ENCODE measurements around the gene TMA7.

TMA7 gene

GRCh38 chr3:48415251-48415953 is 24.7 kb upstream of the TMA7 start:
- no peak overlapping the region for H3K27ac ChIP-seq
- TF ChIP-seq CTCF (IDR thresholded peaks at IDR 0.05), result no peak
- TF ChIP-seq ZFX (IDR thresholded peaks at IDR 0.05; ENCODE audit: borderline replicate concordance), result no peak

GRCh38 chr3:48416091-48416505 is 24.0 kb upstream of the TMA7 start:
- no peak overlapping the region for H3K27ac ChIP-seq
- TF ChIP-seq CTCF (IDR thresholded peaks at IDR 0.05) (no peak), ZFX (IDR thresholded peaks at IDR 0.05; ENCODE audit: borderline replicate concordance) (no peak)

- TF ChIP-seq ZFX (IDR thresholded peaks at IDR 0.05; ENCODE audit: borderline replicate concordance) (no peak), CTCF (IDR thresholded peaks at IDR 0.05) (no peak)
These were observed 23.5 kb upstream of the TMA7 start for GRCh38 chr3:48416546-48416945.

GRCh38 chr3:48417529-48418108 is 22.4 kb upstream of the TMA7 start:
- TF ChIP-seq CTCF (IDR thresholded peaks at IDR 0.05) (no peak), ZFX (IDR thresholded peaks at IDR 0.05; ENCODE audit: borderline replicate concordance) (no peak)
- H3K27ac ChIP-seq, result no peak overlapping the region

More at GRCh38 chr3:48416546-48416945, 23.5 kb upstream of the TMA7 start:
- no peak overlapping the region for H3K27ac ChIP-seq

- TF ChIP-seq CTCF (IDR thresholded peaks at IDR 0.05) (no peak), ZFX (IDR thresholded peaks at IDR 0.05; ENCODE audit: borderline replicate concordance) (no peak)
- no peak overlapping the region for H3K27ac ChIP-seq
These were observed 21.9 kb upstream of the TMA7 start for GRCh38 chr3:48418140-48418539.

- no peak overlapping the region for H3K27ac ChIP-seq
- TF ChIP-seq CTCF (IDR thresholded peaks at IDR 0.05) (no peak), ZFX (IDR thresholded peaks at IDR 0.05; ENCODE audit: borderline replicate concordance) (no peak)
These were observed 21.4 kb upstream of the TMA7 start for GRCh38 chr3:48418651-48419050.

- H3K27ac ChIP-seq, result no peak overlapping the region
- TF ChIP-seq CTCF (IDR thresholded peaks at IDR 0.05), result no peak
- no peak for TF ChIP-seq ZFX (IDR thresholded peaks at IDR 0.05; ENCODE audit: borderline replicate concordance)
These were observed 20.9 kb upstream of the TMA7 start for GRCh38 chr3:48419149-48419548.
